Measurements from ENCODE around the gene ABCC8. TPM values are rescaled to one million over a fixed set of nuclear protein-coding genes. Genes with fewer than 3 reads are reported as not detected.

The ABCC8 gene
- total and polyA plus RNA-seq, 9 of the 15 experiments (the other 6 are each of a cell fraction or from before 2014, with no cell fraction given): not detected

- TF ChIP-seq ZBTB2 (IDR thresholded peaks at IDR 0.05) (no peak), TAF7 (tag; IDR thresholded peaks at IDR 0.05) (no peak), NELFE (IDR thresholded peaks at IDR 0.05; ENCODE audit: insufficient read depth, insufficient read length) (no peak), UBTF (IDR thresholded peaks at IDR 0.05; ENCODE audit: borderline replicate concordance in 1 of 2, low read depth in 2 of 2, low read length in 2 of 2) (no peak), SRSF9 (IDR thresholded peaks at IDR 0.05; ENCODE audit: borderline replicate concordance, low read depth, low read length) (no peak), ZHX1 (conservative IDR thresholded peaks at IDR 0.05; ENCODE audit: low read length) (no peak)
These were observed 6.6 kb downstream of the ABCC8 start (continued) for GRCh38 chr11:17469998-17470397.
